Osteocyte (in vitro differentiated cells): ENCODE measurements around the gene KANK4. TPM values are rescaled to one million over a fixed set of nuclear protein-coding genes. Genes with fewer than 3 reads are reported as not detected.

Source experiments
- DNase-seq: peaks from one replicate; pipeline ENCODE4 v3.0.0; 2021; ENCODE audit warnings: mixed read lengths; ENCODE audit not compliant: unreplicated experiment; ENCODE audit errors: extremely low spot score
- H3K27ac Mint-ChIP-seq: one replicate; pipeline ENCODE4 v1.8.0; 2021; ENCODE audit warnings: mild to moderate bottlenecking, mixed read lengths; ENCODE audit not compliant: unreplicated experiment
- H3K27me3 Mint-ChIP-seq: one replicate; pipeline ENCODE4 v1.8.0; 2021; ENCODE audit warnings: mixed read lengths; ENCODE audit not compliant: unreplicated experiment
- H3K36me3 Mint-ChIP-seq: one replicate; pipeline ENCODE4 v1.8.0; 2021; ENCODE audit warnings: mixed read lengths; ENCODE audit not compliant: unreplicated experiment
- H3K4me1 Mint-ChIP-seq: one replicate; pipeline ENCODE4 v1.8.0; 2021; ENCODE audit warnings: mixed read lengths; ENCODE audit not compliant: unreplicated experiment
- H3K4me3 Mint-ChIP-seq: one replicate; pipeline ENCODE4 v1.8.0; 2021; ENCODE audit warnings: mild to moderate bottlenecking, moderate library complexity, mixed read lengths; ENCODE audit not compliant: unreplicated experiment
- H3K9me3 Mint-ChIP-seq: one replicate; pipeline ENCODE4 v1.8.0; 2021; ENCODE audit warnings: mixed read lengths; ENCODE audit not compliant: unreplicated experiment
- CTCF ChIP-seq: fragments of 200-600 bp; sonication (generic); IDR thresholded peaks from 2 replicates; pipeline ENCODE4 v1.5.0; 2021; ENCODE audit warnings: antibody characterized with exemption, mild to moderate bottlenecking, moderate library complexity
- total RNA-seq: library from RNA; stranded (reverse); gene quantifications from 2 replicates; pipeline ENCODE4 v1.2.1, GENCODE V29; 2021

The KANK4 gene
- total RNA-seq, 1 donor from 2014 or later = not detected

- H3K4me3 Mint-ChIP-seq = no peak overlapping the region
- TF ChIP-seq CTCF = no peak
- no peak overlapping the region for H3K27ac Mint-ChIP-seq
- H3K27me3 Mint-ChIP-seq = peaks cover 40% of the 10 kb centered on the region
- DNase-seq = no peak
- no peaks in the 10 kb centered on the region for H3K36me3 Mint-ChIP-seq
- H3K4me1 Mint-ChIP-seq = no peaks in the 10 kb centered on the region
- H3K9me3 Mint-ChIP-seq = no peaks in the 10 kb centered on the region
Observed at GRCh38 chr1:62306065-62306464, 13.2 kb downstream of the KANK4 start.

DNA sequence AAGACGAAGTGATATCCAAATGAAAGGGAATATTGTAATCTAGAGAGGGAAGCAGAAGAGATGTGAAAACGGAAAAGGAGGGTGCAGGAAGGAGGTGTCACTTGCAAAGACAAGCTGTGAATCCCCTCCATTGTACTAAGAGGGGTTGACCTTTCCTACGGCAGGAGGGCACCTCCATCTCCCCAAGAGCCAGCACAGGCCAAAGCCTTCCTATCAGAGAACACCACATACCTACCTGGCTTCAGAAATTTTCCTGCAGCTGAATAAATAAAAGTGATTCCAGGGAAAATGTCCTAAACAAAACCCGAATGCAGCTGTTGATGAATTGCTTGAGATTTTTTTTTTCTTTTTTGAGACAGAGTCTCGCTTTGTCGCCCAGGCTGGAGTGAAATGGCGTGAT lies 14.3 kb downstream of the KANK4 start:
- Mint-ChIP-seq H3K27ac (no peak overlapping the region), H3K9me3 (no peaks in the 10 kb centered on the region), H3K27me3 (peaks cover 32% of the 10 kb centered on the region), H3K4me1 (no peaks in the 10 kb centered on the region), H3K36me3 (no peaks in the 10 kb centered on the region), H3K4me3 (no peak overlapping the region)
- no peak for TF ChIP-seq CTCF
- DNase-seq = no peak

DNA sequence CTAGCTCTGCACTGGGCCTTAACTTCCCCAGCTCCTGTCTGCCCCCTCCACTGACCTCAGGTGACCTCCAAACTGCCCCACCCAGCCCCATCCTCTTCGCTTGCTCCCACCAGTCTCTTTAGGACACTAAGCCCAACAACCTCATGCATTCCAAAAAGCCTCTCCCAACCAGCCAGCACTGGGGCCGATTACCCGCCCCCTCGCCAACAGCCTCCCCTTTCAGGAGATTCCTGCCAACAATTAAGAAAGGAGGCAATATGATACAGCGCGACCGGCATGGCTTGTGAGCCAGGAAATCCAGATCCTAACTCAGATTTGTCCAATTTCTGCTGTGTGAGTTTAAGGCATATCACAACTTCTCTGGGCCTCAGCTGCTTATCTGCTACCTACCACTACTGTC lies 14.7 kb downstream of the KANK4 start:
- Mint-ChIP-seq H3K4me1 (no peaks in the 10 kb centered on the region), H3K36me3 (no peaks in the 10 kb centered on the region), H3K27me3 (peaks cover 28% of the 10 kb centered on the region), H3K27ac (no peak overlapping the region), H3K9me3 (no peaks in the 10 kb centered on the region), H3K4me3 (no peak overlapping the region)
- TF ChIP-seq CTCF = no peak
- no peak for DNase-seq

DNA sequence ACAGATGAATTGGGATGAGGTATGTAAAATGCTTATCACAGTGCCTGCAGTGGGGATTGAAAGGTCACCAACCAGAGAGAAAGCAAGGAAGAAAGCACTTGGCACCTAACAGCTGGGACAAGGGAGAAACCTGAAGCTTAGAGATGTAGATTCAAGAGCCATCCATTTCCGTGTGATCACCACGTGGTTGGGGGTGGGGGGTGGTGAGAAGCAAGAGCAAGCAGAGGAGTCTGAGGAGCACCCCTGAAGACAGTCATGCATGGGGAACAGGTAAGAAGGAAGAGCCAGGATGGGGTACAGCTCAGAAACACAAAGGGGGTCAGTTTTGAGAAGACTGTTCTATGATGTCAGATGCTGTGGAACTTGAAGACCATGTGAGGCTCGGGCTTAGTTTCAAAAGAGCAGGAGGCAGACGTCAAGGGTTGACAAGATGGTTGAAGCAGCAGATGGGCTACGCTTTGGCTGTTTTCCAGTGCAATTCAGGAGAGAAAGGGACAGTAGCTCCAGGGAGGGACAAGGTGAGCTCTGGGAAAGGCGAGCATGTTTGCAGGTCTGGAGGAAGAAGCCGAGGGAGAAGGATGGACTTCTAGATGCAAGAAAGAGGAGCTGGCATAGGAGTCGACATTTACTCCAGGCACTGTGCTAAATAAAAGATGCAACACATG lies 17.4 kb downstream of the KANK4 start:
- Mint-ChIP-seq H3K27ac (no peak overlapping the region), H3K9me3 (no peaks in the 10 kb centered on the region), H3K4me1 (peaks cover 6% of the 10 kb centered on the region)

More for the DNA sequence above, 17.4 kb downstream of the KANK4 start:
- Mint-ChIP-seq H3K4me3 (no peak overlapping the region), H3K27me3 (peaks cover 14% of the 10 kb centered on the region), H3K36me3 (no peaks in the 10 kb centered on the region)
- no peak for TF ChIP-seq CTCF
- DNase-seq = no peak
